ENCODE data around the gene MAN1C1.

The MAN1C1 gene

DNA sequence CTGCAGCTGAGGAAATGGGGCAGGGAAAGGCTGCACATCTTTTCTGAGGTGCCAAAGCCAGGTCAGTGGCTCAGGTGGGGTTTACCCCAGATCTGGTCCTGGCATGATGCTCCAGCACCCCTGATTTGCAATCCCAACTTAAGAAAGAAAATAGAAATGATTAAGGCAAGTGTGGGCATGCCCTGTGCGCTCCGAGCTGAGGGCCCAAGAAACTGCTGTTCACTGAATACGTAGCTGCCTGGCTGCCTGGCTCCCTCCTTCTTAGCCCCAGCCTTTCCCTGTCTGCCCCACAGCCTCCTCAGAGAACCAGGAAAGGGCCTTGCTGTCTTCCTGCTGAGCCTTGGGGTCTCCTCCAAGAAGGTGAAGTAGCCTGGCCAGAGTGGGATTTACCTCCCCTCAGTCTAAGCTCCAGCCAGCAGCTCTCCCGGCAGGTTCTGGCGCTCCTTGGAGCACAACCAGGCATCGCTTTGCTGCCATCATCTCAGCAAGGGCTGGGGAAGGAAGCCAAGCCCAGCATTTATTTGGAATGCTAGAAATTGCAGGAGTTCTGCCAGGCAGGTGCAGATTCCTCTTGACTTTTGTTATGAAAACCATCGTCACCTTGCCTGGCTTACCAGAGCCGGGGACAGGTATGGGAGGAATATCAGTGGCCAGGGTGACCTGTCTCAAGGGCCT is 132.1 kb downstream of the MAN1C1 start:
- H3K79me2 ChIP-seq (ENCODE audit: insufficient read depth, low read depth), result no peaks in the 10 kb centered on the region
- no peak overlapping the region for H3K4me2 ChIP-seq
- H3K4me3 ChIP-seq (IDR thresholded peaks at IDR 0.05; ENCODE audit: insufficient read depth, low read depth, low read length), result no peak overlapping the region
- H3K27ac ChIP-seq, result no peak overlapping the region
- no peaks in the 10 kb centered on the region for H3K27me3 ChIP-seq (ENCODE audit: insufficient read depth, low read depth)
- H4K20me1 ChIP-seq (ENCODE audit: insufficient read depth), result no peaks in the 10 kb centered on the region
- no peaks in the 10 kb centered on the region for H3K36me3 ChIP-seq (ENCODE audit: insufficient read depth)
- no peaks in the 10 kb centered on the region for H3K4me1 ChIP-seq (ENCODE audit: low read depth, poor library complexity, severe bottlenecking)
- no peak overlapping the region for H2AFZ ChIP-seq (ENCODE audit: low read depth)
- TF ChIP-seq, protein P1, sequence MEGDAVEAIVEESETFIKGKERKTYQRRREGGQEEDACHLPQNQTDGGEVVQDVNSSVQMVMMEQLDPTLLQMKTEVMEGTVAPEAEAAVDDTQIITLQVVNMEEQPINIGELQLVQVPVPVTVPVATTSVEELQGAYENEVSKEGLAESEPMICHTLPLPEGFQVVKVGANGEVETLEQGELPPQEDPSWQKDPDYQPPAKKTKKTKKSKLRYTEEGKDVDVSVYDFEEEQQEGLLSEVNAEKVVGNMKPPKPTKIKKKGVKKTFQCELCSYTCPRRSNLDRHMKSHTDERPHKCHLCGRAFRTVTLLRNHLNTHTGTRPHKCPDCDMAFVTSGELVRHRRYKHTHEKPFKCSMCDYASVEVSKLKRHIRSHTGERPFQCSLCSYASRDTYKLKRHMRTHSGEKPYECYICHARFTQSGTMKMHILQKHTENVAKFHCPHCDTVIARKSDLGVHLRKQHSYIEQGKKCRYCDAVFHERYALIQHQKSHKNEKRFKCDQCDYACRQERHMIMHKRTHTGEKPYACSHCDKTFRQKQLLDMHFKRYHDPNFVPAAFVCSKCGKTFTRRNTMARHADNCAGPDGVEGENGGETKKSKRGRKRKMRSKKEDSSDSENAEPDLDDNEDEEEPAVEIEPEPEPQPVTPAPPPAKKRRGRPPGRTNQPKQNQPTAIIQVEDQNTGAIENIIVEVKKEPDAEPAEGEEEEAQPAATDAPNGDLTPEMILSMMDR (conservative IDR thresholded peaks at IDR 0.05; ENCODE audit: low read depth, low read length), result no peak
- no peak overlapping the region for H3K9ac ChIP-seq

DNA sequence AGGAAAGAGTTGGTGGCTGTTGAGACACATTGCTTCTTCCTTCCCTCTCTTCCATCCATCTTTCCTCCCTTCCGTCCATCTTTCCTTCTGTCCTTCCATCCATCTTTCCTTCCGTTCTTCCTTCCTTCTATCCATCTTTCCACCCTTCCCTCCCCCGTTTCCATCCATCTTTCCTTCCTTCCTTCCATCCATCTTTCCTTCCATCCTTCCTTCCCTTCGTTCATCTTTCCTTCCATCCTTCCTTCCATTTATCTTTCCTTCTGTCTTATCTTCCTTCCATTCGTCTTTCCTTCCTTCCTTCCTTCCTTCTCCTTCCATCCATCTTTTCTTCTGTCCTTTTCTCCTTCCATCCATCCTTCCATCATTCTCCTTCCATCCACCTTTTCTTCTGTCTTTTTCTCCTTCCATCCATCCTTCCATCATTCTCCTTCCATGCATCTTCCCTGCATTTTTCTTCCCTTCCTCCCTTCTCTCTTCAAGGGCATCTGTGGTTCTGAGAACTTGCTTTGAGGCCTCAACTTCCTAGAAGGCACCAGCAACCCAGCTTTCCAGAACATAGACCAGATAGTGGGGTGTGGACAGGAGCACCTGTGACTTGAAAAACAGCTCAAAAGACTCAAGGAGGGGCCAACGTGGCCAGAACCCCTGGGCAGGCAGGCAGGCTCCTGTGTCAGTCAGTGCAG is 134.5 kb downstream of the MAN1C1 start:
- no peak overlapping the region for H3K4me3 ChIP-seq (IDR thresholded peaks at IDR 0.05; ENCODE audit: insufficient read depth, low read depth, low read length)
- no peak overlapping the region for H3K27ac ChIP-seq
- H3K36me3 ChIP-seq (ENCODE audit: insufficient read depth), result no peaks in the 10 kb centered on the region
- no peaks in the 10 kb centered on the region for H3K27me3 ChIP-seq (ENCODE audit: insufficient read depth, low read depth)
- TF ChIP-seq, protein P1 (conservative IDR thresholded peaks at IDR 0.05; ENCODE audit: low read depth, low read length), result no peak
- no peak overlapping the region for H2AFZ ChIP-seq (ENCODE audit: low read depth)
- no peaks in the 10 kb centered on the region for H3K79me2 ChIP-seq (ENCODE audit: insufficient read depth, low read depth)
- no peaks in the 10 kb centered on the region for H4K20me1 ChIP-seq (ENCODE audit: insufficient read depth)
- no peak overlapping the region for H3K9ac ChIP-seq
- H3K4me2 ChIP-seq, result no peak overlapping the region
- H3K4me1 ChIP-seq (ENCODE audit: low read depth, poor library complexity, severe bottlenecking), result no peaks in the 10 kb centered on the region

DNA sequence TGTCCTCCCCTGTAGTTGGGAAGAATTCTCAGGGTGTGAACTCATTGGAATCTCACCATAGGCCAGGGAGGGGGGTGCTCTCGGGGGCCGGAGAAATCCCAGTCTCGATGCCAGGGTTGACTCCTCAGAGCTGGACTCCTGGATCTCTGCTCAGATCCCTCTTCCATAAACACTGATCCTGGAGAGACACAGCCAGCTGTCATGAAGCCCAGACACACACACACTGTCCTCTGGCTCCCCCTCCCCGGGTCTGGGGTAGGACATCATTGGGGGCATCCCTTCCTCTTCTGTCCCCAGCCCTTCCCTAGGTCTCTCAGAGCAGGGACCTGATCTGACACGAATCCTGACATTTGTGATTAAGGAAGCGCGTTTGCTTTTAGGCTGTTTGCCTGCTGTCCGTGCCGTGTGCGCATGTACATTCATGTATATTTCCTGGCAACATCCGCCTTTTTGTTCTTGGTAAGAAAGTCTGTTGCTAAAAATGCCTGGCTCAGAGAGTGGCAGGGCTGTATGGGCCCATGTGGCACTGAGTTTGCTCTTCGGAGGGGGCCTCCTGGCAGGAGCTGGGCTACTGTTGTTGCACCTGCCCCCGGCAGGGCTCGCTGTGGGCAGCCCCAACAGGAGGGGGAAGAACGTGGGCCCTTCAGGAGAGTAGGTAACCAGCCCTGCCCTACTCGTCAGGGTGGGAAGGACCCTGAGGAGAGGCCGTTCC is 138.0 kb downstream of the MAN1C1 start:
- TF ChIP-seq, protein P1 (conservative IDR thresholded peaks at IDR 0.05; ENCODE audit: low read depth, low read length), result no peak
- Histone ChIP-seq H3K9ac (no peak overlapping the region), H3K79me2 (ENCODE audit: insufficient read depth, low read depth) (no peaks in the 10 kb centered on the region), H4K20me1 (ENCODE audit: insufficient read depth) (no peaks in the 10 kb centered on the region), H2AFZ (ENCODE audit: low read depth) (no peak overlapping the region), H3K27me3 (ENCODE audit: insufficient read depth, low read depth) (no peaks in the 10 kb centered on the region), H3K4me1 (ENCODE audit: low read depth, poor library complexity, severe bottlenecking) (no peaks in the 10 kb centered on the region), H3K4me2 (no peak overlapping the region), H3K27ac (no peak overlapping the region), H3K4me3 (IDR thresholded peaks at IDR 0.05; ENCODE audit: insufficient read depth, low read depth, low read length) (no peak overlapping the region), H3K36me3 (ENCODE audit: insufficient read depth) (no peaks in the 10 kb centered on the region)

DNA sequence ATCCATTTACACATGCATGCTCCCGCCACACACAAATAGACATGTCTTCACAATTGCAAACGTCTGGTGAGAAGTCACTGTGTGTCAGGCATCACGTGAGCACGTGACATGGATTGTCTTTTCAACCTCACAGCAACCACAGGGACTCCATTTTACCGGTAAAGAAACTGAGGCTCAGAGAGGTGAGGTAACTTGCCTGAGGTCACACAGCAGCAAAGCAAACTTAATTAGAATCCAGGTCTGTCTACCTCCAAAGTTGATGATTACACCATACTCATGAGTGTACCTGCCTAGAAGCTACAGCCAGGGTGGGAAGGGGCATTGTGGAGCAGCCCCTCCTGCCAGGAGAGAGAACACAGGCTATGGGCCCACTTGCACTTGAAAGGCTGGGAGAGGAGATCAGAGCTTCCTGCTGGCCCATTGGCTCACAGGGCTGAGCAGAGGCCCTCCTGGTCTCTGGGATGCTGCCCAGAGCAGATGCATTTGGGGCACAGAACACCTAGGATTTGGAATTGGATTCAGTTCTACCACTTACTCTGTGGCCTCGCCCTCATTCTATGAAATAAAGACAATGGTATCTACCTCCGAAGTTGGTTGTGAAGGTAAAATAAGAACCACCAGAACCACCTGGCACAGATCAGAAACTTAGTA is 139.0 kb downstream of the MAN1C1 start:
- H2AFZ ChIP-seq (ENCODE audit: low read depth), result no peak overlapping the region
- no peaks in the 10 kb centered on the region for H3K4me1 ChIP-seq (ENCODE audit: low read depth, poor library complexity, severe bottlenecking)
- no peaks in the 10 kb centered on the region for H3K27me3 ChIP-seq (ENCODE audit: insufficient read depth, low read depth)
- H3K9ac ChIP-seq, result no peak overlapping the region
- H3K4me3 ChIP-seq (IDR thresholded peaks at IDR 0.05; ENCODE audit: insufficient read depth, low read depth, low read length), result no peak overlapping the region
- no peak overlapping the region for H3K27ac ChIP-seq
- TF ChIP-seq, protein P1 (conservative IDR thresholded peaks at IDR 0.05; ENCODE audit: low read depth, low read length), result no peak
- no peaks in the 10 kb centered on the region for H3K36me3 ChIP-seq (ENCODE audit: insufficient read depth)
- no peaks in the 10 kb centered on the region for H3K79me2 ChIP-seq (ENCODE audit: insufficient read depth, low read depth)
- no peak overlapping the region for H3K4me2 ChIP-seq
- H4K20me1 ChIP-seq (ENCODE audit: insufficient read depth), result no peaks in the 10 kb centered on the region
